H54 (cell line): ENCODE measurements around the gene ASAP2.

Experiments
- DNase-seq: peaks from one replicate; pipeline ENCODE4 v3.0.0; 2011; ENCODE audit warnings: low spot score, mixed read lengths; ENCODE audit not compliant: insufficient read length
- FAIRE-seq: peaks from 3 replicates; lab custom pipeline; 2011; peaks lifted over from hg19 to GRCh38; lab: Jason Lieb, UNC
- POLR2A ChIP-seq: IDR thresholded peaks from 2 replicates; pipeline ENCODE4 v1.6.1; 2011; ENCODE audit warnings: low read depth, mild to moderate bottlenecking, low read length

Gene ASAP2

DNA sequence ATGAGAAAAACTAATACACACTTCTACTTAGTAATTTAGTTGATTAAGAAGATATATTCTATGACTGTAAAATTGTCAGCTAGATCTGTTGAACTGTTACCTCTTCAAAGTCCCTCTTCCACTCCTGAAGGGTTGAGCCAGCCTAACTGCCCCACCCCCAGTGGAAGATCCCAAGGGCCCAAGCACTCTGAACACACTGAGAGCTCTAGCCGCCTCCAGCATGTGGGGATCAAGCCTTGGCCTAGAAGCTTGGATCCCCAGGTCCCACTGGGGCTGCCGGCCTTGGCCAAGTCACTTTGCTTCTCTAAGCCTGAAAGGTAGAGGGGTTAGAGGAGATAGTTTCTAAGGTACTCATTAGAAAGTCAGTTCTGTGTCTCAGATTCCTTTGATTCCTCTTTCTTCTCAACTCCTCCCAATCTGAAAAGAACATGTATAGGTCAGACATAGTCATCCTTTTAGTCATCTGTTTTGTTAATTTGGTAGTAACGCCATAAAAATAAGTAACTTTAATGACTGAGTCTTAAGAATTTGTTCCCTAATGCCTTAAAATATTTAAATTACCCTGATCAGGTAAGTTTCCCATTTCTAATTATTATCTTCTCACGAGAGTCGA lies 222.5 kb downstream of the ASAP2 start:
- DNase-seq (no peak), FAIRE-seq (no peak)
- TF ChIP-seq POLR2A: no peak

DNA sequence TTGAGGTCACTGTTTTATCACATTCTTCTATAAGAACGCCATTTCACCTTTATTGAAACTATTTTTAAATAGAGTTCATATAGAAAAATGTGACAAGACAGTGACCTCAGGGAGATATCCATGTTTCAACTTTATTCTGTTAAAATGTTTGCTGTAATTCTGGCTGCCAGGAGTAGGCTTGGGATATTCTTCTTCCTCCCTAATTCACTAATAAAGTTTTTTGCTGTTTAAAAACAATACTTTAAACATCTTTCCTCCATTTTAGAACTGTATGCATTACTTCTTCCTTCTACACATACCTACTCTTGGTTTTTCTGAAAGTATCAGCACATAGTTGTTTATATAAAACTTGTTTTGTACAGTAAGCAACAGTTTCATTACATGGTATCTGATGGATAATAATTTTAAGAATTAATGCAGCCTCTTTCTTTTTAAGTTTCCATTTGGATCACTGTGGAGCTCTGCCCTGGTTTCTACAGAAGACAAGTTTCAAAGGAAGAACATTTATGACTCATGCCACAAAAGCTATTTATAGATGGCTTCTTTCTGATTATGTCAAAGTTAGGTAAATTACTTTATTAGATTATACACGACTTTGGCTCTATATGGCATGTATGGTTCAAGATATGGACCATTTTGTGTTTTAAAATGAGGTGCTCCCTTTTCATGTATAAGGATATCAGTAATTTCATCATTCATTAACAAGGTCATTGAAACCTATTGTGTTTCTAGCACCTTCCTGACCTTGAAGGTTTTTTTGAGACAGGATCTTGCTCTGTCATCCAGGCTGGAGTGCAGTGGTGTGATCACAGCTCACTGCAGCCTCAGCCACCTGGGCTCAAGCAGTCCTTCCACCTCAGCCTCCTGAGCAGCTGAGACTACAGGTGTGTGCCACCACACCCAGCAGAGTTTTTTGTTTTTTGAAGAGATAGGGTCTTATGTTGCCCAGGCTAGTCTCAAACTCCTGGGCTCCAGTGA lies 224.0 kb downstream of the ASAP2 start:
- DNase-seq (no peak), FAIRE-seq (peak; percentile 53)
- no peak for TF ChIP-seq POLR2A

DNA sequence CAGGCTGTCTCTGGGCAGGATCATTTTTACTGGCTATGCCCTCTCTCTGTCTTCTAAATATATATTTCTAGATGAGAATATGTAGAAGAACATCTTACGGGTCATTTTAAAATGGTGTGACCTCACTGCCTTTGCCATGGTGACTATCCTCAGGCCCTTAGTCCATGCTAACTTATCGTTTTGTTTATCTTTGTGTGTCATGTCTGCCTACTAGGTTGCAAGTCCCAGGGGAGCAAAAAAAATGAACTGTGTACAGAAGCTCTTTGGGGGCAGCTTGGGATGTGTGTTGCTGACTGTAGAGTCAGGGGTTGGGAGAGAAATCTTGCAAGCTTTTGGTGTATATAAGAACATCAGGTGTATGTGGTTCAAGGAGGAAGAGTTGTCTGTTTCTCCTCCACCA lies 227.9 kb downstream of the ASAP2 start:
- TF ChIP-seq POLR2A: no peak
- DNase-seq (no peak), FAIRE-seq (no peak)

DNA sequence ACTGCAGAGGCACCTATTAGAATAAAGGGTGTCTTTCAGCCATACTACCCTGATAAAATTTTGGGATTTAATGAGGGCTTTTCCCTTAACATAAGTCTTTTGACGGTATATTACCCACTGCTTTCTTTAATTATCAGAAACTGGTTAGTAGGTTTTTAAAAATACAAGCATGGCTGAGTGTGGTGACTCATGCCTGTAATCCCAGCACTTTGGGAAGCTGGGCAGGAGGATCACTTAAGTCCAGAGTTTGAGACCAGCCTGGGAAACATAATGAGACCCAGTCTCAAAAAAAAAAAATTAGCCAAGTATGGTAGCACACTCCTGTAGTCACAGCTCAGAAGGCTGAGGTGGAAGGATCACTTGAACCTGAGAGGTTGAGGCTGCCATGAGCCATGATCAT lies 232.9 kb downstream of the ASAP2 start:
- FAIRE-seq (no peak), DNase-seq (no peak)
- TF ChIP-seq POLR2A: no peak

DNA sequence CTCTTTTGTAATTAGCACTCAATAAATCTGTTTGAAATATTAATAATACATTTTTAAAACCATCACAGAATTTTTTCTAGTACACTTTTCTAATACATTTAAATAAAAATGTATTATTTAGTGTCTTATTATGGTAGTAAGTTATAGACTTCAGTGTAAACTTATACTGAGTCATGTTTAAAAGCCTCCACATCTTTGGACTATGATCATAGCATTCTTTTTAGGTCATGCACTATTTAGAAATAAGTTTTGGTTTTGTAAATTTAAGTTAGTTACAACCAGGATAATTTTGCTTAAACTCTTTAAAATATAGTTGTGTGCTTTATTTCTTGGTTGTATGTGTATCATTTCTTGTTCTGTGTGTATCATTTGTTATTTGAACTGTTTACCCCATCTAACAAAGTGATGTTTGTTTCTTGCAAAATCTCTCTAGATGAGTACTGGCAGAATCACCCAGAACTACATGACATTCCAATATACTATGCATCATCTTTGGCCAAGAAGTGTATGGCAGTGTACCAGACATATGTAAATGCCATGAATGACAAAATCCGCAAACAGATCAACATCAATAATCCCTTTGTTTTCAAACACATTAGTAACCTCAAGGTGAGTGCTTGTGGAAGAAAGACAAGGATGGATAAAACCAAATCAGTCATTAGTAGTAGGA lies 233.6 kb downstream of the ASAP2 start:
- no peak for TF ChIP-seq POLR2A
- DNase-seq (no peak), FAIRE-seq (no peak)

DNA sequence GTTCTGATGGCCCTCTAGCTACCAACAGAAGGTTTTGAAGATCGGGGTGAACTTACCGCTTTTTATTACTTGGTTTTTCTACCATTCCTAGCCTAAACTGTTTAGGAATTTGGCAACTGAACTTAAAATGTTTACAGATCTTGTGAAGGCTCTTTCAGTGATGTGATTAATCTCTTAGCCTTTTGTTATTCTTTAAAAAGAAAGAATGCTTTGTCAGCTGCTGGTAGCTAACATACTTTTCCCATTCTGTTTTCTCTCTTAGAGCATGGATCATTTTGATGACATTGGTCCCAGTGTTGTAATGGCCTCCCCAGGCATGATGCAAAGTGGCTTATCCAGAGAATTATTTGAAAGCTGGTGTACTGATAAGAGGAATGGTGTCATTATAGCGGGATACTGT lies 234.9 kb downstream of the ASAP2 start:
- TF ChIP-seq POLR2A: no peak
- no peak for DNase-seq
- FAIRE-seq: no peak

DNA sequence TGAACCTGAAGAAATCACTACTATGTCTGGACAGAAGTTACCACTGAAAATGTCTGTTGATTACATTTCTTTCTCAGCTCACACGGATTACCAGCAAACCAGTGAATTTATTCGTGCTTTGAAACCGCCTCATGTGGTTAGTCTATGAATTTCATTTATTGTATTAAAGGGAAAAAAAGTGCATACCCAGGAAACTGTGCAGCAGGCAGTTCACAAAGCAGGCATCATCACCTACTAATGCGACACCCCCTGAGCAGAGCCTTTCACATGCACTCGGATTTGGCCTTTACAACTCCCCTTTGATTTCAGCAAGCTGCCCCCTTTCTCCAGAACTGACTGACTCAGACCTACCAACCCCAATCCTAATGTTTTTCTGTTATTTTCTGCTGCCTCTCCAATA lies 236.9 kb downstream of the ASAP2 start:
- FAIRE-seq (no peak), DNase-seq (no peak)
- no peak for TF ChIP-seq POLR2A

DNA sequence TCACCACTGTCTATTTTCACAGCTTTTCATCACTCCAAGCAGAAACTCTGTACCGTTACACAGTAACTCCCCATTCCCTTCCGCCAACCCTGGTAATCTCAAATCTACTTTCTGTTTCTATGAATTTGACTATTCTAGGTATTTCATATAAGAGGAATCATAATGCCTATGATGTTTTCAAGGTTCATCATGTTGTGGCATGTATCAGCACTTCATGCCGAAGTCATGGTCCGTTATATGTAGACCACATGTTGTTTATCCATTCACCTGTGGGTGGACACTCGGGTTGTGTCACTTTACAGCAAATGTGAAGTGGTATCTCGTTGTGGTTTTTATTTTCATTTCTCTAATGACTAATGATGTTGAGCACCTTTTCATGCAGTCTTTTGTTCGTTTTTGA lies 238.5 kb downstream of the ASAP2 start:
- DNase-seq (no peak), FAIRE-seq (no peak)
- TF ChIP-seq POLR2A: no peak

DNA sequence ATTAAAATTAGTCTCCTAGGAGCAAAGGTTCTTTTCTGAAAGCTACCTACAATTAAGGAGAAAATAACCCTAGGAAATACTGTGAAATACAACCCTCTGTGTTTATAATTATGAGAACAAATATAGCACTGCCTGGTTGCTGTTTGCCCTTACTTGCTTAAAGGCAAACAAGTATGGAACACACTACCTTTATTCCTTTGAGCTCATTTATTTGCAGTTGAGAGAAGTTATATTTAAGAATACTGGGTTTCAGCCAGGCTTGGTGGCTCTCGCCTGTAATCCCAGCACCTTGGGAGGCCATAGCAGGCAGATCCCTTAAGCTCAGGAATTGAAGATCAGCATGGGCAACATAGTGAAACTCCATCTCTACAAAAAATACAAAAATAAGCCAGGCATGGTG lies 244.6 kb downstream of the ASAP2 start:
- DNase-seq (no peak), FAIRE-seq (no peak)
- TF ChIP-seq POLR2A: no peak
